Fibroblast of the aortic adventitia (primary cell): ENCODE results near the gene PTBP2. TPM values are rescaled to one million over a fixed set of nuclear protein-coding genes. Genes with fewer than 3 reads are reported as not detected.
A peak's percentile ranks its signal among the peaks of the same experiment; 100 is the strongest.

Experiments used
- DNase-seq: peaks from one replicate; pipeline ENCODE4 v3.0.0-alpha.2; 2010; ENCODE audit warnings: low read depth
- H3K4me3 ChIP-seq: 2 replicates; pipeline ENCODE4 v1.5.1; 2011; ENCODE audit warnings: low read depth, mild to moderate bottlenecking, control low read depth, low read length, moderate library complexity
- total RNA-seq: library from RNA; depleted of rRNA; stranded (reverse); fragments of >200 nt; gene quantifications from 2 replicates; pipeline ENCODE4 v1.2.3, GENCODE V29; 2012; ENCODE audit warnings: low replicate concordance
- TF ChIP-seq, protein P1 (sequence below): IDR thresholded peaks from 2 replicates; pipeline ENCODE4 v1.5.1; 2011; ENCODE audit warnings: mild to moderate bottlenecking, low read length, control low read depth, inconsistent platforms; ENCODE audit not compliant: insufficient read depth

PTBP2 gene
- total RNA-seq, 1 donor: 41.7 TPM

GRCh38 chr1:96845464-96845863 lies 123.9 kb downstream of the PTBP2 start:
- TF ChIP-seq, protein P1, sequence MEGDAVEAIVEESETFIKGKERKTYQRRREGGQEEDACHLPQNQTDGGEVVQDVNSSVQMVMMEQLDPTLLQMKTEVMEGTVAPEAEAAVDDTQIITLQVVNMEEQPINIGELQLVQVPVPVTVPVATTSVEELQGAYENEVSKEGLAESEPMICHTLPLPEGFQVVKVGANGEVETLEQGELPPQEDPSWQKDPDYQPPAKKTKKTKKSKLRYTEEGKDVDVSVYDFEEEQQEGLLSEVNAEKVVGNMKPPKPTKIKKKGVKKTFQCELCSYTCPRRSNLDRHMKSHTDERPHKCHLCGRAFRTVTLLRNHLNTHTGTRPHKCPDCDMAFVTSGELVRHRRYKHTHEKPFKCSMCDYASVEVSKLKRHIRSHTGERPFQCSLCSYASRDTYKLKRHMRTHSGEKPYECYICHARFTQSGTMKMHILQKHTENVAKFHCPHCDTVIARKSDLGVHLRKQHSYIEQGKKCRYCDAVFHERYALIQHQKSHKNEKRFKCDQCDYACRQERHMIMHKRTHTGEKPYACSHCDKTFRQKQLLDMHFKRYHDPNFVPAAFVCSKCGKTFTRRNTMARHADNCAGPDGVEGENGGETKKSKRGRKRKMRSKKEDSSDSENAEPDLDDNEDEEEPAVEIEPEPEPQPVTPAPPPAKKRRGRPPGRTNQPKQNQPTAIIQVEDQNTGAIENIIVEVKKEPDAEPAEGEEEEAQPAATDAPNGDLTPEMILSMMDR: peak; percentile 38
- no peak for DNase-seq
- H3K4me3 ChIP-seq: no peak overlapping the region

GRCh38 chr1:96861836-96862235 lies 140.3 kb downstream of the PTBP2 start:
- DNase-seq: no peak
- TF ChIP-seq, protein P1: no peak
- no peak overlapping the region for H3K4me3 ChIP-seq

DNA sequence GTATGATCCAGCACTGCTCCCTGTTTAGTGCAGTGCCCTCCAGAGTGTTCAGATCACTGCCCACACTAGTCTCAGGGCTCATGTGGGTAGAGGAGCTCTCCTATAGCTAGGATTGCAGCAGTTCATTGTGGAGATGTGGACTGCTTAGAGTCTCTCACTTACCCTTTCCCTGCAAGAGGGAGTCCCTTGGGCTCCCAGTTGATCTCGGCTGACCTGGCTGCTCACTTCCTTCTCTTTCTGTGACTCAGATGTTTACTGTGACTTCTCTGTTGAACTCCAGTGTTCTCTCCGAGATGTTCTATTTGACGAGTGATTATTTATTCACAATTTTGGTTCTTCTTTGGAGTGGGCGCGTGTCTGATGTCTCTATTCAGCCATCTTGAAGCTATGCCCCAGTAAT lies 141.9 kb downstream of the PTBP2 start:
- TF ChIP-seq, protein P1: no peak
- no peak overlapping the region for H3K4me3 ChIP-seq
- DNase-seq: no peak
